ENCODE data around the gene TRAPPC13.

TRAPPC13 gene

DNA sequence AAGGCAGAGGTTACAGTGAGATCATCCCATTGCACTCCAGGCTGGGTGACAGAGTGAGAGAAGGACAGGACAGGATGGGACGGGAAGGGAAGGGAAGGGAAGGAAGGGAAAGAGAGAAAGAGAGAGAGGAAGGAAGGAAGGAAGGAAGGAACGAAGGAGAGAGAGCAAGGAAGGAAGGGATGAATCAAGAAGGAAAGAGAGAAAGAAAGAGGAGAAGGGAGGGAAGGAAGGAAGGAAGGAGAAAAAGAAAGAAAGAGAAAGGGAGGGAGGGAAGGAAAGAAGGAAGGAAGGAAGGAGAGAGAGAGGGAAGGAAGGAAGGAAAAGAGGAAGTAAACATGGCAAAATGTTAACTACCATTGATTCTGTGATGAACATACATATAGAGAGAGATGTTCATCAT lies 68.3 kb downstream of the TRAPPC13 start:
- DNase-seq, result no peak

DNA sequence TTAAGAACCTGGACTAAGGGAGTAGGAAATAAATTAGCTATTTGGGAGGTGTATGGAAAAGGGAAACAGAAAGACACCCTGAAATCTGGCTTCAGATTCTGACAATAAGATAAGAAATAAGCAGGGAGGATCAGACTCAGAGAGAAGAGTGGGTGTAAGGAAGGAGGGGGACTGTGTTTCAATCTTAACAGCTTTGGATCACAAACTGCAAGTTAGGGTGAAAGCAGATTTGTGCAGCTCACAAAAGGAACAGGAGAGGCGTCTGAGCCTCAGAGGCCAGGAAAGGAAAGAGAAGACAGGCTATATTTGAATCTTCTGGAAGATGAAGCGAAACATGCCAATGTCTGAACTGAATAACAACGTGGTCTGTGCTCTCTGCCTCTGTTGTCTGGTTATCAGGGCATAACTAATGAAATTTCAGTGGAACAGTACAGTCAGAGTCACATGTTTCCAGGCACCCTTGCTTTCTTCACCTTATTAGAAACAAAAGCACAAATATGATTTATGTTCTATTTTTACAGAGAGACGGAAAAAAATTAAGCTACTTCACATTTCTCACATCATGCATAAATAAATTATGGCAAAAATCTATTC lies 70.4 kb downstream of the TRAPPC13 start:
- no peak for DNase-seq

DNA sequence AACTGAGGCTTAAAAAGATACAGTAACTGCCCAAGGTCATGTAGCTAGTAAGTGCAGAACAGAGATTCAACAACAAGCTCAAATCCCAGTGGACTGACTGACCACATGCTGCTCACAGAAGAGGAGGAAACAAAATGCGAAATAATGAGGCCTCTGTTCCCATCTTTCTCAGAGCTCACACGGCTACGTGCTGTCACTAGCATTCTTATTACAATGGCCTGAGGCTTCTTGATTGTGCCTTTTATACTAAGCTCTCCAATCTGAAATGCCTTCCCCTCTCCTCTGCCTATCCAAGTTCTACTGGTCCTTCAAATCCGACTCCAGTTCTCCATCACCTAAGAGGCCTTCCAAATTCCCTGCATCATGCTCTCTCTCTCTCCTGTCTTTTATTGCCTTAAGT lies 71.1 kb downstream of the TRAPPC13 start:
- DNase-seq, result no peak

DNA sequence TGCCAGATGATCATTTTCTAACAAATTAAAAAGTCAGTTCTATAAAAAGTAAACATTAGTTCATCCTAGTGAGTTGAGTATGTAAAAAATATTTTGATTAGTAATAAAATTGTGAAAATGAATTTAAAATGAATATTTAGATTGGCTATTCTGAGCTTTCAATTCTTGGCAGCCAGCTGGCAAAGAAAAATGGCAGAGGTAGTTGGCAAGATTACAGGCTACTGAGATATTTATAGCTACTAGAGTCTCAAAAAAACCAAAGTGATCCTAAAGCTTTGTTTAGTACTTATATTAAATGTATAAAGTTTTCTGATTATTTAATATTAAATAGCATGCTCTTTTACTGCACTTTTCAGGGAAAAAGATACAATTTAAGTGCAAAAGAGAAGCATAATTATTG lies 72.1 kb downstream of the TRAPPC13 start:
- no peak for DNase-seq

DNA sequence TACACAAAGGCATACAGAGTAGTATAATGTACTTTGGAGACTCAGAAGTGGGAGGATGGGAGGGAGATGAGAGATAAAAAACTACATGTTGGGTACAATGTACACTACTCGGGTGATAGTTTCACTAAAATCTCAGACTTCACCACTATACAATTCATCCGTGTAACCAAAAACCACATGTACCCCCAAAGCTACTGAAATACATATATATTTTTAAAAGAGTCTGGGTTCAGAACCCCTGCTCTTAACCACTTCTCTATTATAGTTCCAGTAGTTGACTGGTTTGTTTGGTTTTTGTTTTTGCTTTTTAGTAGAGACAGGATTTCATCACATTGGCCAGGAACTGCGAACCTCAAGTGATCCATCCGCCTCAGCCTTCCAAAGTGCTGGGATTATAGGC lies 74.5 kb downstream of the TRAPPC13 start:
- DNase-seq, result no peak

DNA sequence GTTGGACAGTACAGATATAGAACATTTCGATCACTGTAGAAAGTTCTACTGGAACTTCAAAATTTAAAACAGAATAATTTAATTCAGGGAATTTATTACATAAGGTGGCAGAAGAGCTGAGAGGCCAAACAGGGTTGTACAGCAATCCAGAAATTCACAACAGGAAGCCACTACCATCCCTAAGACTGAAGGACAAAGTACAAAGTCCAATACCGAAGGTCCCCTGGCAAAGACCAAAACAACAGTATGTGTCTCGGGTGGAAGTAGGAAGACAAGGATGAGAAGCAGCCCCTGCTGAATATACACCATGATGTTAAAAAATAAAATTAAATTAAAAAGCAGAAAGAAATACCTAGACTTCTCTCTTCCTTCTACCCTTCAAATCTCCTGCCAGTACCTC lies 77.2 kb downstream of the TRAPPC13 start:
- DNase-seq, result no peak

DNA sequence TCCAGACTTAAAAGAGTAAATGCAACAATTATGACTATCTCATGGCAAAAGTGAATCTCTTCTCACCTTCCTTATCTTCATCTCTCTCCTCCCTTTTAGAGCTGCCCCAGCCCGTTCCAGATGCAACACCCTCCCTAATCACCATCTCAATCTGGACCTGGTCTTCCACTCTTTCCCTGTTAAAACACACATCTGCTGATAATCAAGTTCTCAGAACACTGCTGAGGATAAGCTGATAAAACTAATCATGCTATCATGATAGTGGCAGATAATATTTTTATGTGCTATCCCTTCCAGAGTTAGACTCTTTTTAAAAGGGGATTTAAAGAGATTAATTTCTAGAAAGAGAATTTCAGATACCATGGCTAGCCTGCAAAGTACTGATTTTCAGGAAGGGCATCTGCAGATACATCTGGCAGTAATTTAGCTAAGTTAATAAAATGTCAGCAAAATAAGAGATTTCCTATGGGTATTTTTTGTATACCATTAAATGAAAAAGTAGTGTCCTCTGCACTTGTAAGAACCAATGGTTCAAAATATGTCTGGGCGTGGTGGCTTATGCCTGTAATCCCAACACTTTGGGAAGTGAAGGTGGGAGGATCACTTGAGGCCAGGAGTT lies 79.9 kb downstream of the TRAPPC13 start:
- no peak for DNase-seq

DNA sequence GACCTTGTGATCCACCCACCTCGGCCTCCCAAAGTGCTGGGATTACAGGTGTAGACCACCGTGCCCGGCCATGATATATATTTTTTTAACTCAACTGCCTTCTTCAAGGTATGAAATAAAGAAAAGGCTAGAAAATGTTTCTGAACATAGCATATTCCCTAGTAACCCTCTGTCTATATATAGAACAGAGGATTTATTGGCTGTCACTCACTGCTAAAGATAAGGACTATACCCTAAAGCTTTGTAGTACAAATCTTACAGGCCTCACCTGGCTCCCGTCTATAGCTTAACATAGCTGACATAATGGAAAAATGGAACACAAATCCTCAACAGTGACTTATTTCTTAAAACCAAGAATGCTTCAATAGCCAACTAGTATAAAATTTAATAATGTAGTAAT lies 82.8 kb downstream of the TRAPPC13 start:
- no peak for DNase-seq

DNA sequence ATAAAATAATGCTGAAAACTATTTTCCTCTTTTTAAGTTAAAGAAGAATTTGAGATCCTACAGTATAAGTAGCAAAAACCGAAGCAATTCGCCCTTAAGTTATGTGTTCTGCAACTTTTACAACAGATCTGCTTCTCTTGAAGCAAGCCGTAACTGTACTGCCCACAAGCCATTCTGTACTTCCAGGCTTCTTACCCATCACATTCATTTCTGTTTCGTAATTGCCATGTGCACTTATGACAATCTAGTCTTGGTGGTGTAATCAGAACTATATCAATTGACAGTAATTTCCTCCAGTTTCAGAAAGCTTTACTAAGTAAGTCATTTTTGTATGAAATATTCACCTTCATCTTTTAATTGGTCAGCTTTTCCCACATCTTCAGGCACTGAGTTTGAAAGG lies 83.3 kb downstream of the TRAPPC13 start:
- no peak for DNase-seq

Measured in NCI-H2171 treated with DMSO at 0.1 percent for 48 hours (cell line).